Measurements from ENCODE around the gene PRR5L.

Gene PRR5L

DNA sequence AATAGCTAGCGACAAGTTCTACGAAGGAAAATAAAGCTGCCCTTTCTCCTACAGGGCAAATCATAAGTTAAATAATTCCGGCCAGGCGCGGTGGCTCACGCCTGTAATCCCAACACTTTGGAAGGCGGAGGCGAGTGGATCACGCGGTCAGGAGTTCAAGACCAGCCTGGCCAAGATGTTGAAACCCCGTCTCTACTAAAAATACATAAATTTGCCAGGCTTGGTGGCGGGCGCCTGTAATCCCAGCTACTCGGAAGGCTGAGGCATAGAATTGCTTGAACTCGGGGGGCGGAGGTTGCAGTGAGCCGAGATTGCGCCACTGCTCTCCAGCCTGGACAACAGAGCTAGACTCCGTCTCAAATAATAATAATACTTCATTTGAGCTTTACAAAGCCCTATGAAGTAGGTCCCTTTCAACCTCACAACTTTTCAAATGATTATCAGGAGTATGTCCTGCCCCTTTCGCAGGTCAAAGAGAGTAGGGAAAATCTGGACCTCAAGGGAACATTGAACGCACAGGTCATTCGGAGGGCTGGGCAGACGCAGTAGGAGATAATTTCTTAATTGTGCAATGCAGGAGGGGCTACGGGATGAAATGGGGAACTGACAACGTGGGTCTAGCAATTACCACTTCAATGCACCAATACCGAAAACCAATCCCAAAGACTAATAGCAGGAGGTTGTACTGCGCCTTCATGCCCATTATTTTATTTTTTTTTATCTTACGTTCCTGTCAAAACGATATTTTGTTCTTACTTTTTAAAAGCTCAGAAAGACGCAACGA, 7.5 kb upstream of the PRR5L start:
- Histone ChIP-seq H3K9ac (no peak overlapping the region), H3K9me3 (ENCODE audit: control insufficient read depth, low read length) (no peaks in the 10 kb centered on the region), H3K27ac (peak overlapping the region; percentile 37), H3K79me2 (peaks cover 4% of the 10 kb centered on the region), H2AFZ (peak overlapping the region; percentile 90), H3K36me3 (ENCODE audit: control insufficient read depth, insufficient read depth, low read length) (no peaks in the 10 kb centered on the region), H3K4me2 (ENCODE audit: low read length) (peak overlapping the region; percentile 61), H3K4me1 (no peaks in the 10 kb centered on the region), H3K4me3 (ENCODE audit: low read depth, low read length) (peak overlapping the region; percentile 71), H3K27me3 (ENCODE audit: control insufficient read depth, insufficient read depth, low read length) (no peaks in the 10 kb centered on the region)
- no peak for TF ChIP-seq CTCF (IDR thresholded peaks at IDR 0.05)

GRCh38 chr11:36289226-36289852, 6.7 kb upstream of the PRR5L start, which contains the start of gene COMMD9:
TSS of gene COMMD9 (minus strand) at chr11:36289424. CDS start at chr11:36289412, 12 bp downstream.
- H3K9ac ChIP-seq, result no peak within 1 kb of the TSS
- no peaks in the 10 kb centered on the region for H3K27me3 ChIP-seq (ENCODE audit: control insufficient read depth, insufficient read depth, low read length)
- peak within 1 kb of the TSS; percentile 37 for H3K27ac ChIP-seq
- H3K4me3 ChIP-seq (ENCODE audit: low read depth, low read length), result peak within 1 kb of the TSS; percentile 71
- H3K9me3 ChIP-seq (ENCODE audit: control insufficient read depth, low read length), result no peaks in the 10 kb centered on the region
- H3K4me2 ChIP-seq (ENCODE audit: low read length), result peak within 1 kb of the TSS; percentile 76
- no peak for TF ChIP-seq CTCF (IDR thresholded peaks at IDR 0.05)
- H3K4me1 ChIP-seq, result no peaks in the 10 kb centered on the region
- peaks cover 4% of the 10 kb centered on the region for H3K79me2 ChIP-seq
- H2AFZ ChIP-seq, result peak within 1 kb of the TSS; percentile 90
- no peaks in the 10 kb centered on the region for H3K36me3 ChIP-seq (ENCODE audit: control insufficient read depth, insufficient read depth, low read length)

DNA sequence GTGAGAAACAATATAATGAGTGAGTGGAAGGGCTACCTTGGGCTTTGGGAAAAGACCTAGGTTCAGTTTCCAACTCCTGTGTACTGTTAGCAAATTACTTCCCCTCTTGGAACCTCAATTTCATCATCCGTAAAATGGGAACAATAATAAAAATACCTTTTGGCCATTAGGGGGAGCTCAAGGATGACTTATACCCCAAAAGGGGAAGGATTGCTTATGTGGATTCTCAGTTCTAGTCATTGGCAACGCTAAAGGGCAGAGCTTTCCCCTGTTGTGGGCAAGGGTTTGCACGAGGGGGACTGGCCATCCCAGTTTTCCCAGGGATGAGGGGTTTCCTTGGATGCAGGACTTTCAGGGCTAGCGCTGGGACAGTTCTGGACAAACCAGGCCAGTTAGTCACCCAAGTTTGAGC, 3.8 kb upstream of the PRR5L start:
- Histone ChIP-seq H3K4me3 (ENCODE audit: low read depth, low read length) (no peak overlapping the region), H3K9me3 (ENCODE audit: control insufficient read depth, low read length) (no peaks in the 10 kb centered on the region), H3K4me1 (no peaks in the 10 kb centered on the region), H3K27me3 (ENCODE audit: control insufficient read depth, insufficient read depth, low read length) (no peaks in the 10 kb centered on the region), H2AFZ (no peak overlapping the region), H3K36me3 (ENCODE audit: control insufficient read depth, insufficient read depth, low read length) (no peaks in the 10 kb centered on the region), H3K79me2 (peaks cover 4% of the 10 kb centered on the region), H3K27ac (no peak overlapping the region), H3K9ac (no peak overlapping the region), H3K4me2 (ENCODE audit: low read length) (no peak overlapping the region)
- no peak for TF ChIP-seq CTCF (IDR thresholded peaks at IDR 0.05)

DNA sequence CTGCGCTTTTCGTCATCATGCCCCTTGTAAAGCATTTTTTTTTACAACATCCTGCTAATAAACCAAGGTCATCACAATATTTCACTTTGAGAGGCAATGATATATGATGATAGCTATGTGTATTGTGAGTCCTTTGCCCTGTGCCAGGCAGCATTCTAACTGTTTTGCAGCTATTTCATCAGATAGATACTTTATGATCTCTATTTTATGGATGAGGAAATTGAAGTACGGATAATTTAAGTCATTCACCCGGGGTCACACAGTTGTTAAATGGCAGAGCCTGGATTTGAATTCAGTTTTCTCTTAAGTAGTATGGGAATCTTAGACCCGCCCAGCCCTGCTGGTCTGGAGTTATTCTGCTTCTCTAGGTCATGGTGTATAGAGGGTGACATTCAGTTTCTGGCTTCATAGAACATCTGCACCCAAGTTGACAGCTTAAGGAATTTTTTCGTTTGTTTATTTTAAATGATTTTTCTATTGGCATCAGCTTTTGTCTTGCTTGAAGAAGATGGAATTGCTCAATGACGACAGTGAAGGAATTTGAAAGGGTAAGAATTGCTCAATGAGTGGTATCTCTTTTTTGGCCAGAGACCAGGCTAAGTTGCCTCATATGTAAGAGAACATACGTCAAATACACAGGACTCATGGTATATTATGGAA, 926 bp downstream of the PRR5L start:
- H3K36me3 ChIP-seq (ENCODE audit: control insufficient read depth, insufficient read depth, low read length), result no peaks in the 10 kb centered on the region
- TF ChIP-seq CTCF (IDR thresholded peaks at IDR 0.05), result no peak
- H3K79me2 ChIP-seq, result no peaks in the 10 kb centered on the region
- H3K9ac ChIP-seq, result no peak overlapping the region
- no peak overlapping the region for H2AFZ ChIP-seq
- no peaks in the 10 kb centered on the region for H3K9me3 ChIP-seq (ENCODE audit: control insufficient read depth, low read length)
- no peak overlapping the region for H3K4me2 ChIP-seq (ENCODE audit: low read length)
- no peak overlapping the region for H3K27ac ChIP-seq
- no peak overlapping the region for H3K4me3 ChIP-seq (ENCODE audit: low read depth, low read length)
- H3K4me1 ChIP-seq, result no peaks in the 10 kb centered on the region
- no peaks in the 10 kb centered on the region for H3K27me3 ChIP-seq (ENCODE audit: control insufficient read depth, insufficient read depth, low read length)
